GM13976 (cell line): Measurements from ENCODE around the gene HNF4A.

ENCODE experiments used
- DNase-seq: peaks from one replicate; pipeline ENCODE4 v3.0.0; 2012; ENCODE audit warnings: low spot score
- in situ Hi-C: fragments of 300-500 bp; cut with MboI; formaldehyde crosslinking; loops from one replicate; pipeline ENCODE4 v1.12.0; 2022; ENCODE audit warnings: low sequenced_read_pairs, mixed read lengths, inconsistent platforms; ENCODE audit not compliant: unreplicated experiment
- TF ChIP-seq, protein P1 (sequence below): IDR thresholded peaks from 2 replicates; pipeline ENCODE4 v1.5.1; 2012; ENCODE audit warnings: borderline replicate concordance, mild to moderate bottlenecking; ENCODE audit not compliant: insufficient read depth; ENCODE audit errors: extremely low read depth, missing control alignments, control extremely low read depth

Gene HNF4A

GRCh38 chr20:44403194-44404112, 48.0 kb downstream of the HNF4A start:
- DNase-seq, result no peak
- TF ChIP-seq, protein P1, sequence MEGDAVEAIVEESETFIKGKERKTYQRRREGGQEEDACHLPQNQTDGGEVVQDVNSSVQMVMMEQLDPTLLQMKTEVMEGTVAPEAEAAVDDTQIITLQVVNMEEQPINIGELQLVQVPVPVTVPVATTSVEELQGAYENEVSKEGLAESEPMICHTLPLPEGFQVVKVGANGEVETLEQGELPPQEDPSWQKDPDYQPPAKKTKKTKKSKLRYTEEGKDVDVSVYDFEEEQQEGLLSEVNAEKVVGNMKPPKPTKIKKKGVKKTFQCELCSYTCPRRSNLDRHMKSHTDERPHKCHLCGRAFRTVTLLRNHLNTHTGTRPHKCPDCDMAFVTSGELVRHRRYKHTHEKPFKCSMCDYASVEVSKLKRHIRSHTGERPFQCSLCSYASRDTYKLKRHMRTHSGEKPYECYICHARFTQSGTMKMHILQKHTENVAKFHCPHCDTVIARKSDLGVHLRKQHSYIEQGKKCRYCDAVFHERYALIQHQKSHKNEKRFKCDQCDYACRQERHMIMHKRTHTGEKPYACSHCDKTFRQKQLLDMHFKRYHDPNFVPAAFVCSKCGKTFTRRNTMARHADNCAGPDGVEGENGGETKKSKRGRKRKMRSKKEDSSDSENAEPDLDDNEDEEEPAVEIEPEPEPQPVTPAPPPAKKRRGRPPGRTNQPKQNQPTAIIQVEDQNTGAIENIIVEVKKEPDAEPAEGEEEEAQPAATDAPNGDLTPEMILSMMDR, result no peak
- in situ Hi-C loops, result no loop called here

GRCh38 chr20:44404204-44405181, 49.0 kb downstream of the HNF4A start:
- DNase-seq, result no peak
- in situ Hi-C loops, result no loop called here
- TF ChIP-seq, protein P1, result no peak

DNA sequence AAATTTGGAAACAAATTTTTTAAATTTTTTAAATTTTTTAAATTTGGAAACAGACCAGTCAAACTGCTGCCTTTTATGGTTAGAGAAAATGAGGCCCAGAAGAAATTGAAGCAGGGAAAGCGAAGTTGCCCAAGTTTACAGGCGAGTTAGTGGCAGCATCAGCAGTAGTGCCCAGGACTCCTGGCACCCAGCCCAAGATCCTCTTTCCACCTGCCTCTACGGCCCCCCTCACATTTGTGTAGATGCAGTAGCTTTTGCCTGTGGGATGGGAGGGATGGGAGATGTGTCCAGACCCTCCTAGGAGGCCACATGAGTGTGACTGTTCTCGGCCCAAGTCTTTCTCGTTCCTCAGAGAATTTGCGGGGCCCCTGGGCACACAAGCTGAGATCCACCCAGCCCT, 49.8 kb downstream of the HNF4A start:
- TF ChIP-seq, protein P1, result no peak
- in situ Hi-C loops, result no loop called here
- no peak for DNase-seq

DNA sequence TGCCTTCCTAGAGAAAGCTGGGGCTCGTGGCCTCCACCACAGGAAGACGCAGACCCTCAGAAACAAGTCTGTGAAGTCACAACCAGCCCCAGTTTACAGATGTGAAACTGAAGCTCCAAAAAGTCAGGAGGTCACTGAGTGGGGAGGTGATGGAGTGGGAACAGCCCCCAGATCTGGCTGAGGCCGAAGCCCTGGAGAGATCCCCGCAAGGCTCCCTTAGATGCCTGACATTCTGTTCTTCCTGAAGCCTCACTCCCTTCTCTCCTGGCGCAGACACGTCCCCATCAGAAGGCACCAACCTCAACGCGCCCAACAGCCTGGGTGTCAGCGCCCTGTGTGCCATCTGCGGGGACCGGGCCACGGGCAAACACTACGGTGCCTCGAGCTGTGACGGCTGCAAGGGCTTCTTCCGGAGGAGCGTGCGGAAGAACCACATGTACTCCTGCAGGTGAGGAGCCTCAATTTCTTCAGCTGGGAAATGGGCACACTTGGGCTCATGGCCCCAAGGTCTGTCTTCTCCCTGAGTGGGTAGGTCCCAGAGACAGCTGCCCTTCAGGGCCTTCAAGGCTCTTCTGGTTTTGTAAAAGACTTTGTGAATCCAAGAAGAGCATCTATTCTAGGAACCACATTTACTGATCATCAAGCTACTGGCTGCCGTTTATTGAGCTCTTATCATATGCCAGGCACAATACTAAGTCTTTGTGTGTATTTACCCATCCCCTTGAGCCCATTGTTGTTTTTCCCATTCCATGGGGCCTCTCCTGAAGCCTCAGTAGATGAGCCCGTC, 50.5 kb downstream of the HNF4A start:
- TF ChIP-seq, protein P1, result no peak
- no peak for DNase-seq
- in situ Hi-C loops, result no loop called here

- DNase-seq, result no peak
- TF ChIP-seq, protein P1, result no peak
- in situ Hi-C loops, result no loop called here
Measured at GRCh38 chr20:44406572-44407137, 51.2 kb downstream of the HNF4A start.
